ENCODE measurements around the gene ZBTB17. TPM values are rescaled to one million over a fixed set of nuclear protein-coding genes. Genes with fewer than 3 reads are reported as not detected.
A peak's percentile ranks its signal among the peaks of the same experiment; 100 is the strongest.

The ZBTB17 gene
- total and polyA plus RNA-seq, 12 donors: 16.4 to 54.9 (median 20.8) TPM

GRCh38 chr1:15994590-15995351 is 18.9 kb upstream of the ZBTB17 start:
- Histone ChIP-seq H3K4me3 (no peak overlapping the region), H3K27me3 (no peaks in the 10 kb centered on the region), H3K4me1 (no peaks in the 10 kb centered on the region), H3K9me3 (no peaks in the 10 kb centered on the region), H3K27ac (no peak overlapping the region), H3K36me3 (no peaks in the 10 kb centered on the region)
- peak; percentile 46 to 66 for DNase-seq
- WGBS, 2 donors: 57 to 73% methylated on average over 11 of the region's 11 CpGs
- TF ChIP-seq CTCF (IDR thresholded peaks at IDR 0.05): peak; percentile 56 to 84 (median 77)
- ATAC-seq: peak; percentile 71 to 87 (median 78)
- intact Hi-C loops (cut with DNase I): loop anchor here in 9 of 10 donors (1.0 to 5.0 kb wide), 7 partner anchors 177 to 202 kb away; no protein-coding TSS in a partner anchor

GRCh38 chr1:15994081-15994480 is 18.2 kb upstream of the ZBTB17 start:
- H3K9me3 ChIP-seq: no peaks in the 10 kb centered on the region
- H3K27me3 ChIP-seq: no peaks in the 10 kb centered on the region
- no peak for TF ChIP-seq CTCF (IDR thresholded peaks at IDR 0.05)
- intact Hi-C loops (cut with DNase I): loop anchor here in 9 of 10 donors (1.0 to 5.0 kb wide), 6 partner anchors 177 to 202 kb away; no protein-coding TSS in a partner anchor
- no peak overlapping the region for H3K4me3 ChIP-seq
- no peaks in the 10 kb centered on the region for H3K4me1 ChIP-seq
- H3K36me3 ChIP-seq: no peaks in the 10 kb centered on the region
- no peak for DNase-seq
- 87 to 91% methylated on average over 10 of the region's 10 CpGs for WGBS, 2 donors
- no peak overlapping the region for H3K27ac ChIP-seq
- ATAC-seq: peak in 1 of 8 donors; percentile 11

GRCh38 chr1:15993666-15994065 is 17.8 kb upstream of the ZBTB17 start:
- no peaks in the 10 kb centered on the region for H3K9me3 ChIP-seq
- 89 to 95% methylated on average over 15 of the region's 15 CpGs for WGBS, 2 donors
- no peaks in the 10 kb centered on the region for H3K4me1 ChIP-seq
- DNase-seq: no peak
- H3K4me3 ChIP-seq: no peak overlapping the region
- ATAC-seq: no peak
- no peaks in the 10 kb centered on the region for H3K27me3 ChIP-seq
- intact Hi-C loops (cut with DNase I): loop anchor here in 9 of 10 donors (1.0 to 5.0 kb wide), 8 partner anchors 176 to 203 kb away; no protein-coding TSS in a partner anchor
- H3K36me3 ChIP-seq: no peaks in the 10 kb centered on the region
- H3K27ac ChIP-seq: no peak overlapping the region
- no peak for TF ChIP-seq CTCF (IDR thresholded peaks at IDR 0.05)

- ATAC-seq (no peak), DNase-seq (no peak)
- Histone ChIP-seq H3K4me3 (no peak overlapping the region), H3K27me3 (no peaks in the 10 kb centered on the region), H3K4me1 (no peaks in the 10 kb centered on the region), H3K9me3 (no peaks in the 10 kb centered on the region), H3K27ac (no peak overlapping the region), H3K36me3 (no peaks in the 10 kb centered on the region)
- TF ChIP-seq CTCF (IDR thresholded peaks at IDR 0.05): no peak
- WGBS, 2 donors: 83 to 84% methylated on average over 17 of the region's 17 CpGs
- intact Hi-C loops (cut with DNase I): loop anchor here in 7 of 10 donors (2.0 to 5.0 kb wide), 5 partner anchors 176 to 202 kb away; no protein-coding TSS in a partner anchor
Observed at GRCh38 chr1:15992582-15993500, 16.9 kb upstream of the ZBTB17 start.

Measured in heart right ventricle (tissue), 16 donors.